CD4-positive, alpha-beta T cell treated with Interleukin-15 for 4 hours (primary cell): ENCODE data around the gene NR1I3.
A peak's percentile ranks its signal among the peaks of the same experiment; 100 is the strongest.
"Not testable (repeated sequence)": the region's sequence is repeated elsewhere in the genome, so short reads cannot be mapped to it uniquely, and the experiment has no call there.

Source experiments
- DNase-seq: peaks from one replicate; pipeline ENCODE4 v3.0.0-alpha.2; 2020; ENCODE audit warnings: low spot score

Gene NR1I3

DNA sequence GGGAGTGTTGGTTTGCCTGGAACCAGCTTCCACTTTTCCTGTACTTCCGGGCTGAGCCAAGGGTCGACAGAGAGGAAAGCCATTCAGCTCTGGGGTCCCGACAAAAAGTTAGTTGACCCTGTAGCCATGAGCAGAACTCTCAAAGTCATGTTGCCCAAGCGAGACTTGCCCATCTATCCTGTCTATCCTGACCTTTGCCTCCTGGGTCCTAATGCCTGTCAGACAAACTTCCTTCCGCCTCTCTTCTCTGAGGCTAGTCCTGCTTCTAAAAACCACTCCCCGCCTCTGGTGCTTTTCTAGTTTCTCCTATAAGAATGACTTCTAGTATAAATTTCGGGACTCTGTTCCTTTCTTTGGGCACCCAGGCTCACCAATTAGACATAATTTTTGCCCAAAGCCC, 12.8 kb upstream of the NR1I3 start:
- DNase-seq, result no peak

DNA sequence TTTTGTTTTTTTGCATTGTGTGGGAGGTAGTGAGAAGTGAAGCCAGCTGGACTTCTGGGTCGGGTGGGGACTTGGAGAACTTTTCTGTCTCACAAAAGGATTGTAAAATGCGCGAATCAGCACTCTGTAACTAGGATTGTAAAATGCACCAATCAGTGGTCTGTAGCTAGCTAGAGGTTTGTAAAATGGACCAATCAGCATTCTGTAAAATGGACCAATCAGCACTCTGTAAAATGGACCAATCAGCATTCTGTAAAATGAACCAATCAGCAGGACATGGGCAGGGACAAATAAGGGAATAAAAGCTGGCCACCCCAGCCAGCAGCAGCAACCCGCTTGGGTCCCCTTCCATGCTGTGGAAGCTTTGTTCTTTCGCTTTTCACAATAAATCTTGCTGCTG, 12.1 kb upstream of the NR1I3 start:
- not testable (repeated sequence) for DNase-seq

DNA sequence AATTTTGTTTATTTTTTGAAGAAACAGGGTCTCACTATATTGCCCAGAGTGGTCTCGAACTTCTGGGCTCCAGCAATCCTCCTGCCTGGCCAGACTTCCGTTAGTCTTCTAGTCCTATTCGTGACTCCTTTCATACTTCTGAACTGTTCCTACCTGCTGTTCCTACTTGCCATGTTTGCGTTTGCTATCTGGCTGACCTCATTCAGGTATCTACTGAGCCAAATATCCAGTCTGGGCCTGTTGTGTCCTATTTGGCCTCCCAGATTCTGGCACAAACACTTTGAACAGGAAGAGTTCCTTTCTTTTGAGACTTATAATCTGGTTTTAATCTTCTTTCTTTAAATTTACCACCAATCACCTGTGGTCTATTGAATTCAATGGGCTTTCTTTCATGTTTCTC, 6.9 kb upstream of the NR1I3 start:
- no peak for DNase-seq

DNA sequence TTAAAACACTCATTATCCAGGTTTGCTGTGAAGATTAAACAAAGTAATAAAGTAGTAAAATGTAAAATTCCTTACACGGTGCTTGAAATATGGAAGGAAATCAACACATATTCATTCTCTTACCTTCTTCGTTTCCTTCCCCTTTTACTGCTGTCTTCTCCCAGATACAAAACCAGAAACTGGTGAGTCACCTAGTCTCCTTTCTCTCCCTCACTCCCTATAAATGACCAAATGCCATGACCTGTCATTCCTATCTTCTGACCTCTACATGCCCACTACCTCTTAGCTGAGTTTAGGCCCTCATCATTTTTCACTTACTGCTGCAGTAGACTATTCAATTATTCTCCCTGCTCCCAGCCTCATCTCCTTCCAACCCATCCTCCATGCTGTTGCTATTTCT, 4.3 kb upstream of the NR1I3 start:
- no peak for DNase-seq

DNA sequence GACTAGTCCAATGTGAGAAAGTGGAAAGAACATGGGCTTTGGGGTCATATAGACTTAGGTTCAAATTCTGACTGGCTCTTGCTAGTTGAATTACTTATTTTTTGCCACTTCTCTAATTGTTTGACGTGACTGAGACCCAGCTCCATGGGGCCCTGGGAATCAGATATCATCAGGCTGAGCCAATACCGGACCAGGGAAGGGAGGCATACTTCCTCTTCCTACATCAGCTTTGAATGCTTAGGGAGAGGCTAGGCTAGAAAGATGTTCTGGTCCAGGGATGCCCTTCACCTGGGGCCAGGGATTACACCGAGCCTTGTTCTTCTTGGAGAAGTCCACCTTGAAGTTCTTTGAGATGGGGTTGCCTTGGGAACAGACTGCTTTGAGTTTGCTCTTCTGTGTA, 3.7 kb upstream of the NR1I3 start:
- no peak for DNase-seq

DNA sequence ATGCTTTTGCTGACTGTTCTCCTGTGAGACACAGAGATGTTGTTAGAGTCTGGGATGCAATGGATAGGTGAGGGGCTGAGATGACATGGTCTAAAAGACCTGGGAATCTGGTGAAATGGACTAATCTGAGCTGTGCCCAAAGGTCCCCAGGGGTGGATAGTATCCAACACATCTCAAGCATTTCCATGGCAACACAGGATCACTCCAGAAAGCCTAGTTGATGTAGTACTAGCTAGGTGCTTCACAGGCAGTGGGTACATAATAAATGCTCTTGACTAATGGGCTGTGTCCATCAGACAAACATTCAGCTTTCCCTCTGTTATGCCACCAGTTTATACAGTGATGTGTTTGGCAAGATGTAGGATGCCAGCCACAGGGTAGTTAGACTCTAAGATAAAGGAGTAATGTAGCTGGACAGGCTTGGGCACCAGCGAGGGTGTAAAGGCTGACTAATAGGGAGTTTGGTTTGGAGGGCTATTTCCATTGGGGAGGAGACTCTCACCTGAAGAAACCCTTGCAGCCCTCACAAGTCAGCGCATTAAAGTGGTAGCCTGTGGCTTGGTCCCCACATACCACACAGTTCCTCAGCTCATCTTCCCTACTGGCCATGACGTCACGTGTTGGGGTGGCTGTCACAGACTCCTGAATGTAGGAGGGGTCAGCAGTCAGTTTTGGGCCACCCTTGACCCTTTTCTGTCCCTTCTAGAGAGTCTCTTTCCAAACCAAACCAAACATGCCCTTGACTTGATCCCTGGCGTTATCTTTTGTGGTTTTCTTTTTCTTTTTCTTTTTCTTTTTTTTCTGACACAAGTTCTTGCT, 1.8 kb downstream of the NR1I3 start:
- no peak for DNase-seq

DNA sequence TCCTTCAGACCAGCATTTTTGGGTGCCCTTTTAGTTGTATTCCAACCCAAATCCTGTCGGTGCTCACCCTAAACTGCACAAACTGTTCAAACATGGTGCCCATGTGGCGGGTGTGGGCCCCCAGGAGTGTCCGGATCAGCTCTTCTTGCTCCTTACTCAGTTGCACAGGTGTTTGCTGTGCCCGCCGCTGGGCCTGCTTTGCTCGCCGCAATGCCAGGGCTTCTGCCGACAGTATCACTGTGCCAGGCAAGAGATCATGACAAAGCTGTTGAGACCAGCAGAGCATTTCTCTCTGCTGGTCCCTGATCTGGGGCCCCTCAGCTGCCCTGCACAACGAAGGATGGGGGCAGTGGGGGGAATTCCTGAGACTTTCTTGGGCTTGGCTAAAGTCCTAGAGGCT, 4.9 kb downstream of the NR1I3 start:
- DNase-seq, result no peak

DNA sequence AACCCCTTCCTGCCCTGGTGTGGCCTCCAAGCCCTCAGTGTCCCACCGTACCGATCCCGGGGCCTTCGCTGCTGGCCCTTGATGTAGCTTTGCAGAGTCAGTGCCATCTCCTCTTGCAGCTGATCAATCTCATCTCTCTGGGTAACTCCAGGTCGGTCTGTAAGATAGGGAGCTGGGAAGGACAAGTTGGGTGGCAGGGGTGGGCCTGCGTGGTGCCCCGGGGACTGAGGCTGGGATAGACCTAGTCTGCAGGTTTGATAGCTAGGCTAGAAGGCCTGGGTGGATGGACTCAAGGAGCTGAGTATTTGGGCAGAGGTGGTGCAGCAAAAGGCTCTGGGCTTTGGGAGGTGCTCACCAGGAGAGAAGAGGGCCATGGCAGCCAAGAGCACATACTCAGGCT, 7.2 kb downstream of the NR1I3 start:
- DNase-seq, result no peak

DNA sequence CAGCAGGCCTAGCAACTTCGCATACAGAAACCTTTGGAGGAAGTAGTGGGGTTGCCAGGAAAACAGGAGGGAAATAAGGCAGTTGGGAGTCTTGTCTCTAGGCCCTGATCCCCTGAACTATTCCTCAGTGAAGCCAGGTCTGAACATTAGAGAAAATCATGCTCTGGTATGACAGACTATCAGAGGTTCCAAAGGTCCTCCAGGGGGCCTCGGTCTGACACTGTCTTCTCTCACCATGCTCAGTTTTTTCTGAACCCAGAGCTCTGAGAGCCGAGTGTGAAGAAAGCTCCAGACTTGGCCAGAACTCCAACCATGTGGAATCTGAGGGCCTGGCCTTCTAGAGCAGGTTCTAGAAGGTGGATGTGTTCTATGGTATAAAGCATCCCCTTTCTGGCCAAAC, 8.1 kb downstream of the NR1I3 start:
- no peak for DNase-seq

DNA sequence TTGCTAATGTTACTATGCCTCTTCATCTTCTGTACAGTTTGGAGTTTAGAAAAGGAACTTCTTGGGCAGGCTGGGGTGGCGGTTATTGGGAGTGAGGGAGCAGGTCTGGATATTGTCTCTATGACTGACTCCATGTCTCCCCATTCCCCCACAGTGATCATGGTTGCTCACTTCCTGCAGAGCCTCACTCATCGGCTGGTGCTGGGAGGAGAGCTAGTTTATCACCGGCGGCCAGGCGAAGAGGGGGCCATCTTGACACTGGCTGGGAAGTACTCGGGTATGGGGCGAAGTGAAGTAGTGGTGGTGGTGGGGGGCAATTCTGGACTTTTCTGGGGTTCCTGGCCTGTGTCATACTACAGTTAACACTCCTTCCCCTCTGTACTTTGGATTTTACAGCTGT, 10.0 kb downstream of the NR1I3 start:
- no peak for DNase-seq

DNA sequence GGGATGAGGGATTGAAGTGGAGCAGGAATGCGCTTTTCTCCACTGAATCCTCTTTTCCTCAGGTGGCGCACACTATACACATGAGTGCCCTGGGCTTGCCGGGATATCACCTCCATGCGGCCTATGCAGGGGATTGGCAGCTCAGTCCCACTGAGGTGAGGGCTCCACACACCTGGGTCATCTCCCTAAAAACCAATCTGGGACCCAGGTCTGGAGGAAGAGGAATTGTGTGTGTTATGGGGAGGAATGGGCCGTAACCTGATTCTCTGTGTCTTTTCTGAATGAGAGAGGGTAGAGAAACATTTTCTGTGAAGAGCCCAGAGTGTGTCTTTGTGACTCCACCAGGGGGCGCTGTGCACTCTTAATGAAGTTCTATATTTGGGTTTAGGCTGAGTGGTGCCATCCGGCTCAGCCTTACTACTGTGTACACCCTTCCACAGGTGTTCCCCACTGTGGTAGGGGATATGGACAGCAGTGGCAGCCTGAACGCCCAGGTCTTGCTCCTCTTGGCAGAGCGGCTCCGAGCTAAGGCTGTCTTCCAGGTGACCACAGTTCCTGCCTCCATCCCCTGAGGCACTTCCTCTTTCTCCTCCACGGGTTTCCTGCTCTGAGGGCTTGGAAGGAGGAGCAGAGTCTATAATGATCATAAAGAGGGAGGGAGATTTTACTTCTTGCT, 10.7 kb downstream of the NR1I3 start:
- peak; percentile 89 for DNase-seq

DNA sequence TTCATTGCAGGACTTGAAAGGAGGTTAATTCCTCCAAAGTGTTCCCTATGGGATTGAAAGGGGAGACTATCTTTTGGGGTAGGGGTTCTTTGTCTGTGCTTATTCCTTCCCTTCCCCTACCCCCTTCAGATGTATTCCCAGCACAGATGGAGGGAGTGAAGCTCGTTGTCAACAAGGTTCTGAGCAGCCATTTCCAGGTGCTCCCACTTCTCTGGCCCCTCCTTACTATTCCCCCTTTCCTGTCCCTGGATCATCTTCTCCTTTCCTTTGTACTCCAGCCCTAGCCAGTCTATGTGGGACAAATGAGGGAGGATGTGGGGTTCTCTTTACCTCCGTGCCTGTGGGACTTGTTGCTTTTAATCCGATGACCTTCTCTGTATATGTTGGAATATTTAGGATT, 11.2 kb downstream of the NR1I3 start:
- DNase-seq, result no peak

DNA sequence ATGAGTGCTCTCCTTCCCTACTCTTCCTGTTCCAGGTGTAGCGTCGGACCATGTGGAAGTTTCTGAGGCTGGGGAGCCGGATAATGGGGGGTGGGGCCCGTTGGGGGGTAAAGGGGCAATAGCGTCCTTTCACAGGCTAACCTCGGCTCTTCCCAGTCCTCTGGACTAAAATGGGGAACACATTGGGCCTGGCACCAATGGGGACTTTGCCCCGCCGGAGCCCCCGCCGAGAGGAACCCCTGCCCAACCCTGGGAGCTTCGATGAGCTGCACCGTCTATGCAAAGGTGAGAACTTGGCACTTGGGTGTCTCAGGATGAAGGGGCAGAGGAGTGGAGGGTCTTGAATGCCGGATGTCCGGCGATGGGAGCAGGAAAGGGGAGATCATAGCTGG, 11.7 kb downstream of the NR1I3 start:
- no peak for DNase-seq

DNA sequence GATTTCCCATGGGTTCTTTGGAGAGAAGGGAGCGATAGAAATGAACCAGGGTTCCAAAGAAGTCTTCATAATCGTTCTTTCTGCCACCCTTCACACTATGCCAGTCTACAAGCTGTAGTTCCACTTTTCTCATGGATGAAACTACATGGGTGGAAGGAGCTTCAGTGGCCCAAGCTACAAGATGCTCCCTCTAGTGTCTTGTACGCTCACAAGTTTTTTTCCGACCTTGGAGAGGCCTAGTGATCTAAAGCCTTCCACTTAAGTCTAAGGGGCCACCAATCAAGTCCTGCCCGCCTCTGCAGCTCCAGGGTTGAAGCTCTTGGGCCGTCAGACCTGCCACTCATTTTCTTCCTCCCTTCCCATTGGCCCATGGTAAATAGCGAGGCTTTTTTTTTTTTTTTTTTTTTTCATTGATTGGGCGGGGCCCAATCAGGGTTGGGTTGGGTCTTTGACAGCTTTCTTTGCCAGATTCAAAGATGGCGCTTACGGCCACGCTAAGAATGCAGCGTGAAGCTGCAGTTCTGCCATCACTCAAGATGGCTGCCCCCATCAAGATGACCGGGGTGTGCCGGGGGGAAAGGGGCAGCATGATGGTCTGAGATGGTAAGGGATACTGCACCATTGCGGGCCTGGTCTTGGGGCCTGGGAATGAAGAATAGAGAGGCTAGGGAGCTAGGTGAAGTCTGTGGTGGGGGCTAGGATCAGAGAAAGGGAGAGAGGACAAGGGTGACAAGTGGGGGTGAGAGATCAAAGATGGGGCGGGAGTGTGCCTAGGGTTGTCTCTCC, 12.3 kb downstream of the NR1I3 start, which contains the start of gene TOMM40L:
TOMM40L (plus strand) TSS at position 527 of the 786 bp plus-strand sequence. CDS start 430 bp downstream, outside the sequence.
- peak; percentile 96 for DNase-seq

DNA sequence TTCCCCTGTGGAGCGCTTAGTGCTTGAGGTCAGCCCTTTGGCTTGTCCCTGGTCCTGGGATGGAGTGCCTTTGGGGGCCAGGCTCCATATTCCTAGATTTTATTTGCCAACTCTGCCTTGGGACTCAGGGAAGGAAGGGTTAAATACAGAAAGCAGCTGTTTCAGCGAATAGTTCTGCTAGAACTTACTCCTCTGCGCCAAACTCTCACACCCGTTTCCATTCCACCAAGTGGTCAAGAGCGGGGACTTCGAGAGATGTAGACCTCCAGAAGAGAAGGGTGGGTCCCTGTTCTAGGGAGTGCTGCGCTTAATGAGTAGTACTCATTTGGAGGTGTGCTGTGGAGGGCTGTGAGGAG, 12.8 kb downstream of the NR1I3 start:
- no peak for DNase-seq

DNA sequence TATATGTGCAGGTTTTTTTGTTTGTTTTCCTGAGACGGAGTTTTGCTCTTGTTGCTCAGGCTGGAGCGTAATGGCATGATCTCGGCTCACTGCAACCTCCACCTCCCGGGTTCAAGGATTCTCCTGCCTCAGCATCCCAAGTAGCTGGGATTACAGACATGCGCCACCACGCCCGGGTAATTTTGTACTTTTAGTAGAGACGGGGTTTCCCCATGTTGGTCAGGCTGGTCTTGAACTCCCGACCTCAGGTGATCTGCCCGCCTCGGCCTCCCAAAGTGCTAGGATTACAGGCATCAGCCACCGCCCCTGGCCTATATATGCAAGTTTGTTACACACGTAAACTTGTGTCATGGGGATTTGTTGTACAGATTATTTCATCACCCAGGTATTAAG, 13.3 kb downstream of the NR1I3 start:
- not testable (repeated sequence) for DNase-seq

DNA sequence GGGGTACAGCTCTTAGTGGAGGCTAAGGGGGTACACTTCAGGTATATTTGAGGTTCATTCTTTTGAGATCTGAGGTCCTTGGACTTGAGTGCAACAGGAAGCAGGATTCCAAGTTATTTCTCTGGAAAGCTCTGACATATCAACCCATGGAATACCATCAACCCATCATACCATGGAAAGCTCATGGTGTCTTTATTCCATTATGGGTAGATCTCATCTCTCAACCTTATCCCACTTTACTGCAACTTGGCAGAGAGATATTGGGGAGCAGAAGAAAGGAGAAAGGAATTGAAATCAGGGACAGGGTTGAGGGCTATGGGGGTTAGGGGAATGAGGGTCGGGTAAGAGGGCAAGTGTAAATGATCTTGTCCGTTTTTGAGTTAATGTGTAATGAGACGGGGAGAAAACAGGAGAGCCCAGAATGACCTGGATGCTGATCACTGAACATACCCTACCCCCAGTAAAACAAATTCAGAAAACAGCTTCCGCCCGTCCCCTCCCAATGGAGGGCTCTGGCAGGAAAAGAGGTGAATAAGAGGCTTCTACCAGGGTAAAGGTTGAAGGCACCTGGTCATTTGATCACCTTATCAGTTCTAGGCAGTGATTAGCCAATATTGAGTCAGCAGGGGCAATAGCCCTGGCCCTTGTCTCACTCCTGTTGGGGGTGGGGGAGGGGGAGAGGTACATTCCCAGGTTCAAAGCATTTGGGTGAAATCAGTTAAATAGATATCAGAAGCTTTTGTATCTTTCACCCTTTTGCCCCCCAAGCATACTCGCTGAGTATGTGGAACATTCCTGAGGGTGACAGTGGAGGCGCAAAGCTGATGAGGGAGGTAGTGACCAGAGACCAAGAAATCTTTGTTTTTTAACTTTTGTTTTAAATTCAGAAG, 14.0 kb downstream of the NR1I3 start:
- no peak for DNase-seq

DNA sequence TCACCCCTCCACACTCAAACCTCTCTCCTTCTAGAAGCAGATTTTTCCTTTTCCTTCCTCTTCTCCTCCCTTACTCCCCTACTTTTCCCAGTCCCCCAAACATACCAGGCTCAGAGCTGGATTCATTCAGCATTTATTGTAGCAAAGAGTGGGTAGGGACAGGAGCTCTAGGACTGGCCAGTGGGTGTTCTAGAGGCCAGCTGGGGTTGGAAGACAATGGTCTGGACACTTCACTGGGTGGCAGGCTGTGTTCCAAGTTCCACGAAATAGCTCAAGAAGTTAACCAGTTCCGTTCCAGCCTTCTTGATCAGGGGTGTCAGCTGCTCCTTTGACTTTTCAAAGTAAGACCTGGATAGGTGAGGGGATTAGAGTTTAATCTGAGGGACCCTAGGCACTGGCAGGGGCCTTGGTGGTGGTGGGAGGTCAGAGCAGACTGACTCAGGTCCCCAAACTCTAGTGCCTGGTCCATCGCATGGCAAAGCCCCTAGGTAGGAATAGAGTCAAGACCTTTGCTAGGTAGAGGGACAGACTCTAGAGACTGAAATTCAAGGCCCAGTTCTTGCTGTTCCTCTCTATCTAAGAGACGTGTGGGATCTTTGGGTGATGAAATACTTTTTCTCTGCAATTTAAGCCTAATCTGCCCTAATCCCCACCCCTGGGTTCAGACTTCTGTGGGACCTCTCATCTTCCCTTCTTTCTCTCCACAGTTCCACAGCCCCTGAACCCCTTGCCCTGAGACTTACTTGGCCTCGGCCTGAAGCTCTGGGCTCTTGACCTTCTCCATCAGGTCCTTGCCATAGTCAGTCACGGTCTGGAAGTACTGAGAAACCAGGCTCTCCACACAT, 15.6 kb downstream of the NR1I3 start:
- no peak for DNase-seq

DNA sequence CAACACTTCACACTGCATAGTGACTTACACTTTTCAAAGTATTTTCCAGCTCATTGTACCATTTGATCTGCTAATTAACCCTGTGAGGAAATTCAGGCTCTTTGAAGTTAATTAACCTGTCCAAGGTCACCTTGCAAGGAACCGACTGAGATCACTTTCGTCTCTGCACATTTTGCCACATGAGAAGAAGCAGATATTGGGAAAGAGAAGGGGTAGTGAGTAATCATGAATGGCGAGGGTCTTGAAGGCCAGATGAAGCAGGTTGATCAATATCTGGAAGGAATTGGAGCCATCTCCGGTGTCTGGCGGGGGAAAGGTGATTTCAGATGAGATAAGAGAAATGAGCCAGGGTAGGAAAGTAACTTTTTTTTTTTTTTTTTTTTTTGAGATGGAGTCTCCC, 18.0 kb downstream of the NR1I3 start:
- DNase-seq, result no peak

DNA sequence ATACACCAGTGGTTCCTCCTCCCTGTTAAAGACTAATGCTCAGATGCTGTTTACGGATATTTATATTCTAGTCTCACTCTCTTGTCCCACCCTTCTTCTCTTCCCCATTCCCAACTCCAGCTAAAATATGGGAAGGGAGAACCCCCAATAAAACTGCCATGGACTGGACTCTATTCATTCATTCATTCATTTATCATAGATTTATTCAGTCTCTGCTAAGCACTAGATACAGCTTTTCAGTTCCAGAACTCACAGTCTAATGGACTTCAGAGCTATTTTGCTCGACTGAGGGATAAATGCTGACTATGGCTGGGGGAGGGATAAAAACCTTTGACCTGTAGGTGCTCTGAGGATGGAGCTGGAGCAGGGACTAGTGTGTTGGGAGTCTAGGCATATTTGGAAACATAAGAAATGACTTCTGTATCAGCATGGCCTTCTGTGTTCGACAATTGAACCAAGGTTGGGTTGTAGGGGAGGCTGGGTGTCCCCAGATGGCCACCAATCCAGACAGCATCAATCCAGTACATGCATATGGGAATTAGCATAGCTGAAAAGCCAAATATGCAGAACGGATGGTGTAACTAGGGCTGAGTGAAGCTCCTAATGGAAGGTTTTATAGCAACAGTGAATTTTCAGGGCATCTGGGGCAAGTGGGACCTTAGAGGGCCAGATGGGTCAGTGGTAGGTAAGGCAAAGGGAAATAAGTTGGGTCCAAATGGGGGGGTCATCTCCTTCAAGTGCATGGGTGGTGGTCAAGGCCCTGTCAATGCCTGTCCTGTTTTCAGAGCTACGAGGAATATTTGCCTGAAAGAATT, 18.7 kb downstream of the NR1I3 start:
- DNase-seq, result no peak
